ENCODE data around the gene SEC22A. TPM values are rescaled to one million over a fixed set of nuclear protein-coding genes. Genes with fewer than 3 reads are reported as not detected.

The SEC22A gene
- polyA plus RNA-seq, 1 donor: 15.6 TPM

DNA sequence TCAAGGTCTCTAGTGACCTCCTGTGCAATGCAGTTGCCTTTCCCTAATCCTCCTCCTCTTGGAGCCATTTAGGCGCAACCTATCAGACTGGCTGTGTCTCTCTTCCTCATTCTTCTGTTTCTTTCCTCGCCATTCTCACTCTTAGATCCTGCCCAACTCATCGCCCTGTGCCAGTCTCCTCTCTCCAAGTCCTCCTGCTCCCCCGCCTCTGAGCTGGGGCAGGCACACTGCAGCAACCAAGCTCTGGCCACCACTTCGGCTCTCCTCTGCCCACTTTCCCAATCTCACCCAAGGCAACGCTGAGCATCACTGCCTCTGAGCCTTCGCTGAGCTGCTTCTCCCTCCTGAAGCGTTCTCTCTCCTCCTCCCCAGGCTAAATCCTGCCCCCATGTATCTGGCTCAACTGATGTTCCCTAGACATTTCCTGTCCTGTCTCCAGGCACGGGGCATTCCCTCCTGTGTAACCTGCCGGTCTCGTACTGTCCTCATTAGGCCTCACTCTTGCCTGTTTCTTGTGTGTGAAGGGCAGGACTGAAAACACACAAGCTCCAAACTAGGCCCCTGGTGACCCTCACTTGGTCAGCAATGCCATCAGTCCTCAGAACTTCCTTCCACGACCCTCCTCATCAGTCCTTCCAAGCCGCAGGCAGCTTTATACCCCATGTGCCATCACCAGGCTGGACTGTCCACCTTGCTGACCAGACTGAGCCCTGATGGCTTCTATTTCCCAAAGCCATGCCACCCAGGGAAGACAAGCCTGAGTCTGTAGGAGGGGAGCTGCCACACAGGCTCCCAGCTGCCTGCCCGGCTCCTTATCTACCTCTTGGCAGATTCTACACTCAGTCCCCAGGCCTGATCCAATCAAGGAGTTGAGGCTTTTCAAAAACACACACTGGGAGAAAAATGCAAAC lies 85.6 kb downstream of the SEC22A start:
- no peak for DNase-seq (ENCODE audit: low read depth)

DNA sequence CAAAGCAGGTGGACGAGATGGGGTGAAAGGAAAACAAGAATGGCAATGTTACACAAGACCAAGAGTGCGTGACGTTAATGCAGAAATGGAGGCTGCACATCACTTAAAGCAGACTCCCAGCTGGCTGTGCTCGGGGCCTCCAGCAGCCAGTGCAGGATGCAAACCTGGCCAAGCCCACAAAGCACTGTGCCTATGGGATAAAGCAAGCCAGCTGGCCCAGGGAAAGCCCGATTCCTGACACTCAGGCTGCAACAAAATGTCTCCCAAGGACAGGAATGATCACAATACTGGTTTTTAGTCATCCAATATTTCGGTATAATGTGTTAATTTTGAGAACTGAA lies 86.2 kb downstream of the SEC22A start:
- no peak for DNase-seq (ENCODE audit: low read depth)

DNA sequence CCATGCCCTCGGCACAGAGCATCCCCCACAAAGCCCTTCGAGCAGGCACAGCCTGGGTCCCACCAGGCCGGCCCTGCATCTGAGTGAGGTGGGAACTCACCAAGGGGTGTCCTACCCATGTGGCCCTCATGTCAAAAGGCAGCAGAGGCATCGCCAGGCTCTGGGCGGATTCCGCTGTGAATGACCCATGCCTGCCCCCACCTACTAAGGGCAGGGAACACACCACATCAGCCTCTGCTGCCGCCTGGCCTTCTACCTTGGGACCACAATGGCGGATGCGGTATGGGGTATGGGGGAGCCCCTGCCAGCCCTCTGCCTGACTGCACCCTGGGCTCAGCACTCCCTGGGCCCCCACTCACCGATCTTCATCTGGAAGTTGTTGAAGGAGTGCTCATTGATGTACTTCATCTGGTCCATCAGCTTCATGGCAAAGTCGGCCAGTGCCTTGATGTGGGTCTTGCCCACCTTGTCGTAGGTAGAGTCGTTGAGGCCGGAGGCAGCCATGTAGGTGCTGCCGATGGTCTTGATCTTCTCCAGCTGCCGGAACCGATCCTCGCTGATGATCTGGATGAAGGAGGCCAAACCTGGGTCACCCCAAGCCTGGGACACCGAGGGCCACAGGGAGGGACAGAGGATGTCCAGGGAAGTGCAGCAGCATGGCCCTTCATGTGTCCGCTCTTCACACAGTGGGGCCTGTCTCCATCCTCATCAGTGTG lies 87.8 kb downstream of the SEC22A start:
- DNase-seq (ENCODE audit: low read depth): no peak

GRCh38 chr3:123290107-123290930 lies 88.6 kb downstream of the SEC22A start:
- no peak for DNase-seq (ENCODE audit: low read depth)

DNA sequence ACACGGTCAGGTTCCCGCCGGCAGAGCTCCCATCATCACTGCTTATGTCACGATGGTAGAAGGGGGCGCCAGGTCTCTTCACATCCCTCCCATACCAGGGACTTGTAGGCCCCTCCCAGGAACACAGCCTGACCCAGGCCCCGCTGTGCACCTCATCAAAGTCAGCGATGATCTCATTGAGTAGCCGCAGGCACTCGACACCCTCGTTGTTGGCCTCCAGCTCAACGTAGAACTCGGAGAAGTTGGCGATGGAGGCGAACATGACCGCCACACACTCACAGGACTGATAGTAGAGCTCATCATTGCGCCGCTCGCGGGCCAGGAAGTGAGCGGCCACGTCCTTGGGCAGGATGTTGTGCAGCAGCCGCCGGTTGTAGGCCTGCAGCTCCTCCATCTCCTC lies 89.2 kb downstream of the SEC22A start:
- no peak for DNase-seq (ENCODE audit: low read depth)

- no peak for DNase-seq (ENCODE audit: low read depth)
Measured at GRCh38 chr3:123291404-123291803, 89.7 kb downstream of the SEC22A start.

DNA sequence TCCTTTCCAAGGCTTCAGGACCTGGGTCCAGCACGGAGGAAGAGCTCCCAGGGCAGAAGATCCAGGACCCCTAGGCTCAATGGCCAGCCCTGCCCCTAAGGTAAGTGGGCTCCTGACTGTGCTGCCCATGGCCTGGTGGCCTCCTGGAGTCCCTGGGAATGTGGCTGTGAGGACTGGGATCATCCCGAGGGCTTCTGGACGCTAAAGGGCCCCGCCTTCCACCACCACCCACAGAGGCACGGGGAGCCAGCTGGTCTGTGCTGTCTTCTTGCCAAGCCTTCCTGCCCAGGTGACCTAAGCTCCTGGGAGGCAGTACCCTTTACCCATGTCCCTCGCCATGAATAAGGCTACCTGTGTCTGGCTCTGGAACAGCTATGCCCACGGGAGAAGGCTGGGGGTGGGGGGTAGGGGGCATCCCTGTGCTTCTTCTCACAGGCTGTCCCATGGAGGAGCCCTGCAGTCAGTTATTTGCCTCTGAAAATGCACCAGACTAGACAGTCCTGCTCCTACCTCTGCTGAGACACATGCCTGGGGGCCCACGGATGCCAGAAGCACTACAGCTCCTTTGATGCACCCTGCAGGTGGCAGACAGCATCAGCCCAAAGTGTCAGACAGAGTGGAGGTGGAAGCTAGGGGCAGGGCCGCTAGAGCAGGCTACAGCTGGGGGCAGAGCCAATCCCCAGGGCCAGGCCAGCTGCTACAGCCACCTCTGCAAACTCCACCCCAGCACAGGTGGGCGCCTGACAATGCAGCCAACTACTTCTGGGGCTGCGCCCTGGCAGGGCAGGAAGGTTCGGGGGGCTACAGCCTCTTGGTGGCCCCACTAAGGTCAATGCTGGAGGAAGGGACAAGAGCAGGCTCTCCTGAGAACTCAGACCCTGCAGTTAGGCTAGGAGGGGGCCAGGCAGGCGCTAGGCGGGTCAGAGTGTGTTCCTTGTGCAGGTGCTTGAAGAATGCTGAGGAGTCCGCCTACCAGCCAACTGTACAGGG lies 90.9 kb downstream of the SEC22A start:
- DNase-seq (ENCODE audit: low read depth): no peak

DNA sequence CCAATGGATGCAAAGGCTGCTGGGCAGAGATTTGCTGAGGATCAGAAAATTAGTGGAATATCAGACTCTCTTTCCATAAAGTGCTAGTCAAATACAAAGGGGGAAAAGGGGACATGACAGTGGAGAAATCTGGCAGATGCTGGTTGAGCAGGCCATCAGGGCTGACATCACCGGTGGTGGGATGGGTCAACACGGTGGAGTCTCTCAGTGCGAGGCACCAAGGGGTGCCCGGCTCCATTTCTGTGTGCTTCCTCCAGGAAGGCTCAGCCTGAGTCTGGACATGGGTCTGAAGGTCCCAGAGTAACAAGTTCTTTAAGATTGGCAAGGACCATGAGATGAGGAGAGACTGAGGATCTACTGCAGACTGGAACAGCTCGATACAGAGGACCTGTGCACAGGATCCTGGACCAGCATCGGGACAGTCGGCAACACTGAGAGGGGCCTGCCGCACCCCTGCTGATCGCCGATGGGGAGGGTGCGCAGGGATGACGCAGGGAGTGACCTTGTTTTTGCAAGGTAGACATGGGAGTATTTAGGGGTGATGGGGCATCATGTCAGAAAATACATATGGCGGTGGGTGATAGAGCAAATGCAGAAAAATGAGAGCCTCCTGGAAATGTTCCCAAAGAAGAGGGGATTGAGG lies 92.7 kb downstream of the SEC22A start:
- no peak for DNase-seq (ENCODE audit: low read depth)

DNA sequence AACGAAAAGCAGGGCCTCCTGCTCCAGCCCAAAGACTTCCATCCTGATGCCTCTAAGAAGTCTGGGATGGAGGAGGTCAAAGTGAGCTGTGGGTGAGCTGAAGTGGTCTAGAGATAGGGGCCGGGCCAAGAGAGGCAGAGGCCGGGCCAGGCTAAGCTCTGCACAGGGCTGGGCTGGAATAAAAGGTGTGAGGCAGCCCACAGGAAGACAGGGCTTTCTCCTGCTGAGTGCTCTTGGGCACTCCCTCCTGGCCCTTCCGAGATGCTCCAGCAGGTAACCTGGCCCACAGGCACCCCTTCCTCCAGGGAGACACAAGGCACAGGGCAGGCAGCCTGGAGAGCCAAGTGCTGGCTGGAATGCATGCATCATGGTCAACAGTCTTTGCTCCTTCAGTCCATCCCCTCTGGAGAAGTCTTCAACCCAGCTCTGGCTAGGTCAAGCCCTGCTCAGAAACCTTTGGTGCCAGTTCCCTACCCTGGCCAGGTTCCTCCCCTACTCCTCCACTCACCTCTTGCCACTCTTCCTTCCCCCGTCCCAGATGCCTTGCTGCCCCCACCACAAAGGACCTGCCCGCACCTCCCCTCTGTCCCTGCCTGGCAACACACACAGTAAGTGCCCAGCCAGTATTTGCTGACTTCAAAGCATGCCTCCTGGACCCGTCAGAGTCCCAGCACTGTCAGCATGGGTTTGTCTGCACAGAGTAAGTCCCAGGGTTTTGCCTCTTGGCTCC lies 93.6 kb downstream of the SEC22A start:
- DNase-seq (ENCODE audit: low read depth): no peak

DNA sequence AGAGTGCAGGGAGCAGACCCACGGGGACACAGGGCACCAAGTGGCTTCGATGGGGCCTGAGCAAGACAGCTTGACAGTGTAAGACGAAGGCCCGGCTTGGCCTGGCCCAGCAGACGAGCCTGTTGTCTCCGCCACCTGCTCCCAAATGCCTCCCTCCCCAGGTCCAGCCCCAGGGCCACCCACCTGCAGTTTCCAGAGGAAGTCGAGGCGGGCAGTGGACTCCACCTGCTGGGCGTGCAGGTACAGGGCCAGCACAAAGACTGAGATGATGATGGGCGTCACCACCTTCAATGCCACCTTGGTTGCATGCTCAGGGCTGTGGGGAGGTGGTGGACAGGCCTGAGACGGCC lies 94.1 kb downstream of the SEC22A start:
- no peak for DNase-seq (ENCODE audit: low read depth)

DNA sequence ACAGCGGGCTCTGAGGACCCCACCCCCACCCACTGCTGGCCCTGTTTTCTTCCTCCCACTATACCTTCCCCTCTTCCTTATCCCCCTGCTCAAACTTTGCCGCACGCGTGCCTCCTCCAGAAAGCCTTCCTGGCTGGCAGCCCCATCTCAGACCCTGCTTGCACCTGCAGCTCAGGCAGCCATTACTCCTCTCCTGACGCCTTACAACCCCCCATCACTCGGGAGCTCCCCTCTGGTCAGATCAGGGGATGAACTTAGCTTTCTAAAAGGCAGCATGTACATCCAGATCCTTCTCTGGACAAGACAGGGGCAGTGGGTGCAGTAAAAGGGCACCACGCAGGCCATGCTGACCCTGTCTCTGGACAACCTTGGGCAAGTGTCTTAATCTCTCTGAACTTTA lies 94.5 kb downstream of the SEC22A start:
- DNase-seq (ENCODE audit: low read depth): no peak

DNA sequence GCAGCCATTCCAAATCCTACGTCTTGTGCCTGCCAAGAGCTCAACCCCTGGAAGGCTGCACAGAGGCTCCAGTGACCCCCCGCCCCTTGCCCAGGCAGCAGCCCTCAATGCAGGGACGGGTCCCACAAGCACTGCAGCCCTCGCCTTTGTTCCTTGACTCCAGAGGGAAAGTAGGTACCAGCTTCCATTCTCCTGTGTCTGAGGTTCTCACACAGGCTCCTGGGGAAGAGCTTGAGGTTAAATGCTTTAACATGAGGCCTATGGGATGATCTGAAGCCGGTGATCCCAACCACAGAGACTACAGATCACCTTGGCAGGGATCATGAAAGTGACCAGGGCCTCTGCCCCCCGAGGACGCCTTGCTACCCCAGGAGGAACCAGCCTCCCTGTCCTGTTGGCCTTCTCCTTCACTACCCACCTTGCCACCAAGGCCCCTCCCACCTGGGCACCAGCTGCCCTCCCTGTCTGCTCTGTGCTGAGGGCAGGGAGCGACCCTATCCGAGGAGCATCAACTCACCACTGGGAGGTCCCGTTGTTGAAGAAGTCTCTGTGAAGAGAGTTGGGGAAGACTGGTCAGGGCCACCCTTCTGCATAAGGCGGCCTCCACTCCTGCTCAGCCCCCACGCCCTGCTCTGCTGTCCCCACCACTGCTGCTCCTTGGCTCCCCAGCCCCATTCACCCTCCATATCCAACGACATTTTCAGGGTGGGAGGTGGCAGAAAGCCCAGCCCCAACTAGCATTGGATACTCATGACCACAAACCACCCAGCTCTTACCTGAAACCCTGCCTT lies 95.3 kb downstream of the SEC22A start:
- no peak for DNase-seq (ENCODE audit: low read depth)

GRCh38 chr3:123297627-123297899 lies 95.8 kb downstream of the SEC22A start:
- no peak for DNase-seq (ENCODE audit: low read depth)

- DNase-seq (ENCODE audit: low read depth): no peak
Measured at GRCh38 chr3:123298903-123299302, 97.2 kb downstream of the SEC22A start.

GRCh38 chr3:123299581-123299980 lies 97.8 kb downstream of the SEC22A start:
- no peak for DNase-seq (ENCODE audit: low read depth)

GRCh38 chr3:123300056-123300455 lies 98.3 kb downstream of the SEC22A start:
- DNase-seq (ENCODE audit: low read depth): no peak

DNA sequence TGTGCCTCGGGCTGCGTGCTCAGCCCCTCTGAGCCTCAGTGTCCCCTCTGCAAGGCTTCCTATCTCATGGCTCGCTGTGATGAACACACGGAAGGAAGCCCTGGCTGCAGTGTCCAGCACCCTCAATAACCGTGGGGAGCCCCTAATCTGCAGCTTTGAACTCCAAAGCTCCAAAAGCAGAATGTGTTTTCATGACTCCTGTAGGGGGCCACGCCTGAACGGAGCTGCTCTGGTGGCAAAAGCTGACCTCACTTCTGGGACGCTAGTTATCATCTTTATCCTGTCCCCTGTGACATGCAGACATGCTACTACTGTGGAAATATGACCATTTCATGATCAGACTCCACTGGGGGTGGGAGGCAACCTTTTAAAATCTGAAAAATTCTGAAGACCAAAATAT lies 98.8 kb downstream of the SEC22A start:
- DNase-seq (ENCODE audit: low read depth): no peak

DNA sequence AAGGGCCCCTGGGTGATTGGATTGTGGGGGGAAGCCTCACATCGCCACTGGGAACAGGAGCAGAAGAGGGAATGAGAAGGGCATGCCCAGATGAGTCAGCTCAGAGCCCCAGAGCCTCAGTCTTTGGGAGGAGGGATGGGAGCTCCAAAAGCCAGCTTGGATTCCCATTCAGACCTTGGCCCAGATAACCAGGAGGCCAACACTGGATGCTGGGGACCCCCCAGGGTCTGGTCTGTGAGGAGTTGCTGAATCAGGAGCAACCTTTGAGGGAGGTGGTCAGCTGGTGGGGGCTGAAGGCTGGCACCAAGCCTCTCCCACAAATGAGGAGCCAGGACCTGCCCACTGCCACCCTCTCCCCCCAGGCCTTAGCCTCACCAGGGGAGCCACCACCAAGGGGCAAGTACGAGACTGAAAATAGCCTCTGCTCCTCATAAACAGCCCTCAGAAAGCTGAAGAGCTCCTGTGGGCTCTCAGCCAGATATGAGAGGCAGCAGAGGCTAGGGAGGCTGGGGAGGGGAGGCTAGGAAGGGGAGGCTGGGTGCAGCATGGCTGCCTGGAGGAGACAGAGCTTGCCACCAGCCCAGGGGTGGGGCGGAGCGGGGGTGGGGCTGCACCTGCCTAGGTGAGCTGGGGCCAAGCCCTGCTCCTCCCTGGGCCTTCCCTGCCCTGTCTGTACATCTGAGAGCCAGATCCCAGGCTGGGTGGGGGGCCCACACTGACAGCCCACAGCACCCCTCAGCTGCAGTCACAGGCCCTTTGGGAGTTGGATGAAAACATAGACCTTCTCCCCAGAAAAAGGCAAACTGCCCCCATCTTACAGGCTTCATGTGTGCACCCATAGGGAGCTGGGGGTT lies 99.8 kb downstream of the SEC22A start:
- DNase-seq (ENCODE audit: low read depth): no peak
